NCI-H1092 (cell line): ENCODE results near the gene IL36A.

Source experiments
- DNase-seq: peaks from one replicate; lab custom pipeline; 2025; lab: John Stamatoyannopoulos, UW

IL36A gene

GRCh38 chr2:113050921-113051895, 45.9 kb downstream of the IL36A start:
- DNase-seq = no peak

DNA sequence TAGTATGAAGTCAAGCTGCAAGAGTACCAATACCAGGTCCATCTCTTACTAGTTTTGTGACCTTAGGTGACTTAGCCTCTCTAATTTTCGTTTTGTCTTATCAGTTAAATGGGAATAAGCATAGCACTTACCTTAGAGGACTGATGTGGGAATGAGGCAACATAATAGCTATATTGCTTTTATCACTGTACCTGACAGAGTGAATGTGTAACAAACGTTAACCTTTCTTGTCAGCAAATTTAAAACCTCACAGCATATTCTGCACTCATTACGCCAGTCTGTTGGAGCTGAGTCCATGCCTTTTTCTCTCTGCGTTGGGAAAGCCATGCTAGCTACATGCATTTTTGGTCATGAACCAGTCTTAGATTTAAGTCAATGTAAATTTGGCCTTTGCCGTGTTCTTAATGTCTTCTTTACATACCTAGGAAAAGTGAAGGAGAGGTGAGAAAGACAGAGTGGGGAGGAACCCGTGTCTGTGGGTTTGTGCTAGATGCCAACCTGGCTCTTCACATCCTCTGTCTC, 47.2 kb downstream of the IL36A start, which contains the start of gene IL36B:
Gene IL36B (minus strand): TSS at position 472 of the 522 bp plus-strand sequence.
- DNase-seq = no peak

- no peak for DNase-seq
These were observed 48.4 kb downstream of the IL36A start for GRCh38 chr2:113053666-113054065.

GRCh38 chr2:113054066-113054465, 48.8 kb downstream of the IL36A start:
- DNase-seq = no peak

GRCh38 chr2:113056521-113056920, 51.3 kb downstream of the IL36A start:
- DNase-seq = no peak

GRCh38 chr2:113057117-113057516, 51.9 kb downstream of the IL36A start:
- no peak for DNase-seq
